ENCODE measurements around the gene BET1L.
"Not testable (repeated sequence)": the region's sequence is repeated elsewhere in the genome, so short reads cannot be mapped to it uniquely, and the experiment has no call there.

BET1L gene

GRCh38 chr11:201966-202365 lies 5.2 kb downstream of the BET1L start:
- DNase-seq (ENCODE audit: insufficient read length, low spot score) = no peak
- no peak for FAIRE-seq
- TF ChIP-seq POLR2A (IDR thresholded peaks at IDR 0.05; ENCODE audit: low read depth, low read length) = no peak

DNA sequence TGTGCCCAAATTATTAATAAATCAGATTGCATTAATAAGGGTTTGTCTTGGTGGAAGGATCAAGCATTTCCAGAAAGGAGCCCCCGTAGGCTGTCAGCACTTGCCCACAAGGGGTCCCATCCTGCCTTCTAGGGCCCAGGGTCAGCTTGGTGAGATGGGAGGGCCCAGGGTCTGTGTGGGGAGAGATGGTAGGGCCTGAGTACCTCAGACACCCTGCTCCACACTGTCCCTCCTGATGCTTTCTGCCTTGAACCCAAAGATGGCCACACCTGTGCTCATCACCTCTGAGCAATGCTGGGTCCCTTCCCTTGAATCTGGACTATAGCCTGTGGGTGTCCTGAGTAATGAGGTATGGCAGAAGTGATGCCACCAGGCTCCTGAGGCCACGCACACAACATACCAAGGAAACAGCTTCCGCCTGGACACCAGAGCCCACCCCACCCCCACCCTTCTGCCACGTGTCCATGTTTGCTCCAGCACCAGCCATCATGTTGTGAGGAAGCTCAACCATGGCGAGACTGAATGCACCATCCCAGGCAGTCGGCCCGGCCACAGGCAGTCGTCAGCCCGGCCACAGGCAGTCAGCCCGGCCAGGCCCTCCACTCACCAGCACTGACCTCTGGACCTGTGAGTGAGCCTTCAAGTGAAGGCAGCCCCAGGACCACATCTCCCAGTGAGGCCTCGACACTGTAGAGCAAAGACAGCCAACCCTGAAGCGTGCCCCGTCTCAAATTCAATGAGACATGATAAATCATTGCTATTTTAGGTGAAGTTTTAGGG lies 6.8 kb downstream of the BET1L start:
- FAIRE-seq (no peak), DNase-seq (ENCODE audit: insufficient read length, low spot score) (no peak)
- TF ChIP-seq POLR2A (IDR thresholded peaks at IDR 0.05; ENCODE audit: low read depth, low read length) = no peak

GRCh38 chr11:199782-200181 lies 7.4 kb downstream of the BET1L start:
- no peak for FAIRE-seq
- DNase-seq (ENCODE audit: insufficient read length, low spot score) = no peak
- TF ChIP-seq POLR2A (IDR thresholded peaks at IDR 0.05; ENCODE audit: low read depth, low read length) = no peak

DNA sequence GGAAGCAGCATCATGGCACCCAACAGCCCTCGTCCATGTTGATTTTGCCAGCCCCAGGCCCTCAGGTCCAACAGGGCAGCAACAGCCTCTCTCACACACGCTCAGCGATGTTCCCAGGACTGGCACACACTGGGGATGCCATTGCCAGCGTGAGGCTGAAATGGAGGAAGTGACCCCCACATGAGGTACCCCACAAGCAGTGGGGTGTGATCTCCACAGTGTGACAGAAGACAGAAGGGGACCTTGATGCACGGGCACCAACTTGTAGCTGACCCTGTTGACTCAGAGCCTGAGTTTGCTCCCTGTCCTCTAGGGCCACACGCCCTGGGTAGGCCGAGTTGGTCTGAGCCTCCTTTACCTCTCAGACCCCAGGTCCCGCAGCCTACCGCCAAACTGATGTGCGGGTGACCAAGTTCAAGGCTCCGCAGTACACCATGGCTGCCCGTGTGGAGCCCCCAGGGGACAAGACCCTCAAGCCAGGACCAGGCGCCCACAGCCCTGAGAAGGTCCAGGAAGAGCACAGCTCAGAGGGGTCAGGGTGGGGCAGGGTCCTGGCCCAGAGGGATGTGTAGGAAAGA lies 8.1 kb downstream of the BET1L start:
- no peak for FAIRE-seq
- DNase-seq (ENCODE audit: insufficient read length, low spot score) = no peak
- 0 out of 2 replicates have a peak, but pooled peaks have one; percentile 6 for TF ChIP-seq POLR2A (IDR thresholded peaks at IDR 0.05; ENCODE audit: low read depth, low read length)

GRCh38 chr11:198236-198806 lies 8.9 kb downstream of the BET1L start:
- no peak for TF ChIP-seq POLR2A (IDR thresholded peaks at IDR 0.05; ENCODE audit: low read depth, low read length)
- FAIRE-seq (no peak), DNase-seq (ENCODE audit: insufficient read length, low spot score) (no peak)

DNA sequence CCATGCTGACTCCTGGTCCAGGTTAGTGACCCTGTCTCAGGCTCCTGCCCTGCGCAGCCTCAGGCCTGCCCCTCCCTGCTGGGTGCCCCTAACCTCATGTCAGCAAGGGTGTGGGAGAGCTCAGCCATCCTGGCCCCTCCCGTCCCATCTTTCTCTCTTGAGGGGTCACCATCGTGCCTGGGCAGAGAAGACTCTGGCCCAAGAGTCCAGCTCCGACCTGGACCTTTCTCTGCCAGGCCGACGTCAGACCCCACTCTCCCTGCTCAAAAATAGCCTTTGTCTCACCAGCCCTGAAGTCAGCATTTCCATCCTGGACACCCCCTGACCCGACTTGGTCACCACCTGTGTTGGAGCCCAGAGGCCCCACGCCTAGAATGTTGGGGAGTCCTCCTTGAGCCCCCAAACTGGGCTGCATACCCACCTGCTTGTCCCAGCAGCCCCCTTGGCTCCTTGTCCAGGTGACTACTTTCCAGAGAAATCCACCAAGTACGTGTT lies 9.4 kb downstream of the BET1L start:
- no peak for DNase-seq (ENCODE audit: insufficient read length, low spot score)
- no peak for TF ChIP-seq POLR2A (IDR thresholded peaks at IDR 0.05; ENCODE audit: low read depth, low read length)
- no peak for FAIRE-seq

- TF ChIP-seq POLR2A (IDR thresholded peaks at IDR 0.05; ENCODE audit: low read depth, low read length) = no peak
- DNase-seq (ENCODE audit: insufficient read length, low spot score) (no peak), FAIRE-seq (no peak)
Observed at GRCh38 chr11:196786-197731, 10.1 kb downstream of the BET1L start.

DNA sequence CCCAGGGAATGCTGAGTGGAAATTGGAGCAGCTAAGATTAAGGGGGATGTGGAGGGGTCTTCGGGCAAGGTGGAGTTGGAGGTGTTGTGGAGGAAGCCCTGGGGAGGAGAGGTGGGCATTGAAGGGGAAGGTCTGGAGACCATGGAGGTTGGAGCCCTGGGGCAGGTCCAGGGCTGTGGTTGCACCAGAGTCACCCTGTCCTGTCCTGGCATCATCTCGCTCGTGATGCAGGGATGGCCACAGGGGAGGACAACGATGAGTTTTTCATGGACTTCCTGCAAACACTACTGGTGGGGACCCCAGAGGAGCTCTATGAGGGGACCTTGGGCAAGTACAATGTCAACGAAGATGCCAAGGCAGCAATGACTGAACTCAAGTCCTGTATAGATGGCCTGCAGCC lies 13.7 kb downstream of the BET1L start:
- FAIRE-seq; DNase-seq (ENCODE audit: insufficient read length, low spot score): not testable (repeated sequence)

- not testable (repeated sequence) for FAIRE-seq
Observed at GRCh38 chr11:192674-193128, 14.5 kb downstream of the BET1L start, which contains the start of gene SCGB1C1. TSS of gene SCGB1C1 (plus strand) at chr11:193078. CDS start at chr11:193100, 22 bp downstream.

DNA sequence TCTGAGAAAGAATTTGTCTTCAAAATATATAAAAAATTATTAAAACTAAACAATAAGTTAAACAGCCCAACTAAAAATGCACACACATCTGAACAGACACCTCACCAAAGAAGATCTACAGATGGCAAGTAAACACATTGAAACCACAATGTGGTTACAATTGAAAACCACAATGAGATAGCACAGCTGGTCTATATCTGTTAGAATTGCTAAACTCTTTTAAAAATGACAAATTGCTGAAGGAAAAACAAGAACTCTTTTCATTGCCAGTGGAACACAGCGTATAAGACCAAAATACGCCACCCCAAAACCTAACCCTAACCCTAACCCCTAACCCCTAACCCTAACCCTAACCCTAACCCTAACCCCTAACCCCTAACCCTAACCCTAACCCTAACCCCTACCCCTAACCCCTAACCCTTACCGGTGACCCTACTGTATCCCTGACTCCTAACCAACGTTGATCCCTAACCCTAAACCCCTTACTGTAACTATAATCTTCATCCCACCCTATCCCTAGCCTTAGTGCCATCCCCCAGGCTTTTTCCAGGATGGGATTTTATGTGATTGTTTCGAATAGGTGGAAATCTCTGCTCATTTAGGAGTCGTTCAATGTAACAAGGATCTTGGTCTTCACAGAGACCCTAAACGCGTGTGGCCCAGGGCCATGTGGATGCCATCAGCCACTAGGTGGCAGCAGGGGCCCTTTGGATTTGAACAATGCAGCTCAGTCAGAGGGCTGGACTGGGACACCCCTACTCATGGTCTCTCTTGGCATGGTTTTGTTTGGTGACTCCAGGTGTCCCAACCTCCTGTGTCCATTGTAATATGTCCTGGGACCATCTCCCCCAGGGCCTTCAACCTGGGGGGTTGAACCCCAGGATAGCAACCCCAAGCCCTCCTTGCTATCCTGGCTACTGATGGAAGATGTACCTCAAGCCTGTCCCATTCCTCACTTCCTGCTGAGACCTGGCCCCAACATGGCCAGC lies 15.4 kb downstream of the BET1L start:
- FAIRE-seq = peak; percentile 20
- not testable (repeated sequence) for DNase-seq (ENCODE audit: insufficient read length, low spot score)

More at GRCh38 chr11:192674-193128, 14.5 kb downstream of the BET1L start, which contains the start of gene SCGB1C1:
- not testable (repeated sequence) for DNase-seq (ENCODE audit: insufficient read length, low spot score)

DNA sequence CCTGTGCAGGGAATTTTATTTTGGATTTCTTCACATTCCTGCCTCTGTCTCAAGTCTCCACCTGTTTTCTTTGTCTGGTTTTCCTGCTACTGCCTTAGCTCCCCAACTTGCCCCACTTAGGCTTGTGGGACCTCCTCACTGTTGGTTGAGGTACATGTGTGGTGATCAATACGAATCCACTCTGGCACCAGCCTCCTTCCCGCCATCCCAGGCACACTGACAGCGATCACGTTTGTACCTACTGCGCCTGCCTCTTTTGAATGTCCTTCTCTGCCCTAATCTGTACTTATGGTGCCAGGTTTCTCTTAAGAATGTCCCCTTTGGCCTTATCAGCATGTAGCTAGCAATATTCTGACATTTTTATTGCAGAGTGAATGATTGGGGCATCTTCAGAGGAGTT lies 16.7 kb downstream of the BET1L start:
- DNase-seq (ENCODE audit: insufficient read length, low spot score); FAIRE-seq: not testable (repeated sequence)

- FAIRE-seq = not testable (repeated sequence)
Observed at GRCh38 chr11:189843-190311, 17.3 kb downstream of the BET1L start.

DNA sequence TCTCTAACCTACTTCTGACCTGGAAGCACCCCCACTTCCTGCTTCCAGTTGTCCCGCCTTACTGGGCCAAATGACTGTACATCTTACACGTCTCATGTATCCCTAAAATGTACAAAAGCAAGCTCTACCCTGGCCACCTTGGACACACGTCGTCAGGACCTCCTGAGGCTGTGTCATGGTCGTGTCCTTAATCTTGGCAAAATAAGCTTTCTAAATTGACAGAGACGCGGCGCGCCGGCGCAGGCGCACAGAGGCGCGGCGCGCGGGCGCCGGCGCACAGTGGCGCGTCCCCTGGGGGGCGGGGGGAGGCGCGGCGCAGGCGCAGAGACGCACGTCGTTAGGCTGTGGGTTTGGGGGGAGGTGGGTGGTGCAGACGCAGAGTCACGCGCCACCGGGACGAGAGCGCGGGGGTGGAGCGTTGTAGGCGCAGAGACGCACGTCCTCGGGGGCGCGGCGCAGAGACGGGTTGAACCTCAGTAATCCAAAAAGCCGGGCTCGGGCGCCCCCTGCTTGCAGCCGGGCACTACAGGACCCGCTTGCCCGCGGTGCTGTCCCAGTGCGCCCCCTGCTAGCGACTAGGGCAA lies 17.9 kb downstream of the BET1L start:
- FAIRE-seq; DNase-seq (ENCODE audit: insufficient read length, low spot score): not testable (repeated sequence)

More at GRCh38 chr11:189843-190311, 17.3 kb downstream of the BET1L start:
- DNase-seq (ENCODE audit: insufficient read length, low spot score) = not testable (repeated sequence)

- not testable (repeated sequence) for FAIRE-seq; DNase-seq (ENCODE audit: insufficient read length, low spot score)
Observed at GRCh38 chr11:180242-180641, 27.0 kb downstream of the BET1L start.

Measured in H54 (cell line).